HUDEP-2 (cell line): ENCODE measurements around the gene FLRT2.
A peak's percentile ranks its signal among the peaks of the same experiment; 100 is the strongest.

ENCODE experiments used
- DNase-seq, 76 experiments: peaks; one replicate each; lab custom pipeline; 2025; ENCODE audit not compliant: unreplicated experiment in 76 of 76; lab: John Stamatoyannopoulos, UW

The FLRT2 gene

DNA sequence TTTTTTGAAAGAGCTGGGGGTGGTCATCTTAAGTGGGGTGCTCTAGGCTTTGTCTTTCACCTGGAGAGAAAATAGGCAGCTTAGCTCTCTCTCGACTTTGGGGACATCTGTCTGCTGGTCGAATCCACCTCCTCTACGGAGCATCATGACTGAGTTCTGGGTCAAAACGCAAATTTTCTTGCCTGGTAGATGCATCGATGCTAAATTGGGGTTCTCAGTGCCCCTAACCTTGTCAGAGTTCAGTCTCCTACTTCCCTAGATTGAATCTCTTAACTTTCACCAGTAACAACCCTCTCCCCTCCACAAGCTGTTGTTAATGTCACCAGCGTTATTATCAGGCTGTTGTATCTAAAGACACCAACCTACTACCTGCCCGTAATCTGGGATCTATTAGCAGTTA lies 682 bp downstream of the FLRT2 start:
- DNase-seq: no peak

DNA sequence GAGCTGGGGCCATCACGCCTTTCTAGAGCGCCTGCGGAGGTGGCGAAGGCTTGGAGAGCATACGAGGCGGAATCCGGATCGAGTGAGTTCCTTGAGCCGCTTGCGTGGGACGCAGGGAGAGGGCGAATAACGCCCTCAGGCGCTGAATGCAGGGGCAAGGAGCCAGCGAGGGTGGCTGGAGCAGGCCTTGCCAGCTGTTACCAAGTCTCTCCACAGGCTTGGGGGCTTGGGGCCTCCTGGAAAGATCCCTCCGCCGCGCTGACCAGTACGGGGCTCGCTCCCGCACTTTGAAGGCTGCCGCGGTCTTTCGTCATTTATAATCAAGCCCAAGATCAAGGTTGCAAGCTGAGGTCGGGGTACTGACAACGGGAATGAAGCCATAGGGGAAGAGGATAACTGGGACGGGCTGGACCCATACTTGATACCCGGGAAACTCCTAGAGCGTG lies 1.2 kb downstream of the FLRT2 start:
- peak in 5 of 76 experiments; percentile 4 to 17 (median 12) for DNase-seq

DNA sequence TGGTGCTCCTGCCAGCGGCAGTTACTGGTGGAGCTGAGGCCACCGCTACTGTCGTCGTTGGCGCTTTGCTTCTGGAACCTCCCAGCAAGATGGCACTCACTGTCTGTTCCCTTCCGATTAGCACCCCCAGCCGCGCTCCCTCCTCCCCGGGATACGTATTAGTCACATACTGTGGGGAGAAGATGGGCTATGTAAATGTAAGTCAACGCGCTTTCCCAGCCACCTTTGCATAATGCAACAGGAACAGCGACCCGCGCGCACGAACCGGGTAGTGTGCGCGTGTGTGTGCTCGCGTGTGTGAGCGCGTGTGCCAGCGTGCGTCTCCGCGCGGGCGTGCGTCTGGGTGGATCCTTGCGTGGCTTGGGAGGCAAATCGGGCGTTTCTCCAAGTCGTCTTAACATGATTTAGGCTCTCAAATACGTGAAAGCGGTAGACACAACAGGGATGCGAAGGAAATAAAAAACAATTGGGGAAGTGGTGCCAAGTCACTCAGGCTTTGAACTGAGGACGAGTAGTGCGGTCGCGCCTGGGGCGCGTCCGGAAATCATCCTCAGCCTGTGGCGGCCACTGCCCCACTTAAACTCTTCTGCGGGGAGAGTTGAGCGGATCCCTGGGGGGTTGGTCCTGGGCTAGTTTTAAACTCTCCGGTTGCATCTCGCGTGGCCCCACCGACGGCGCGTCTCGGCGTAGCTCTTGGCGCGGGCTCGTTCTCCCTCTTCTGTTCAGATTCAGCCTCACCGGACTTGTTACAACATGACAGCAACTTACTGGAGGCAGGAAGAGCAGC lies 1.8 kb downstream of the FLRT2 start:
- peak in 19 of 76 experiments; percentile 2 to 45 (median 24) for DNase-seq

DNA sequence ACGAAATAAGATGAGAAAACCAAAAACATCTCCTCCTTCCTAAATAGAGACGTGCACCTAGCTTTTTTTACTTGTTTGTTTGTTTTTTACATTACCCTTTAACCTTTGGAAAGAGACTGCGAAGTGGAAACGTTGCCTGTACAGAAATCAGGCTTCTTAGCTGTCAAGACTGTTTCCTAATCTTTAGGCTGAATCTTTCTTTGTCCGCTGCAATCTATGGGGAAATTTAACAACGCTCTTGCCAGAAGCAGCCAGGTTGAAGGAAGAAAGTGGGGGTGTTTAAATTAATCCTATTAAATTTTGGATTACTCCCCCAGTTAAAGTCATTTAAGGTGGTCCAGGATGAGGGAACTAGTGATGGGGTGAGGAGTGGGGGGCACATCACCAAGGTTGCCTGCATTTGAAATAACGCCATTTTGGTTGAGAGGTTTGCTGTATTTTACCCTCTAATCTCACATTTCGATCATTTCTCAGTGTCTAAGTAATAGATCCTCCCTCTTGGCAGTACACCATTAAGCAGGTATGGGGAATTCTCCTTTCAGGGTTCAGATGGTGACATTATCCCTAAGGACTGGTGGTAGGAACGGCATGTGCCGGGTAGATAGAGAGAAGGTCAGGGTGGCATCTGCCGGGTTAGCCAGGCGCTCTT lies 2.6 kb downstream of the FLRT2 start:
- DNase-seq: no peak

DNA sequence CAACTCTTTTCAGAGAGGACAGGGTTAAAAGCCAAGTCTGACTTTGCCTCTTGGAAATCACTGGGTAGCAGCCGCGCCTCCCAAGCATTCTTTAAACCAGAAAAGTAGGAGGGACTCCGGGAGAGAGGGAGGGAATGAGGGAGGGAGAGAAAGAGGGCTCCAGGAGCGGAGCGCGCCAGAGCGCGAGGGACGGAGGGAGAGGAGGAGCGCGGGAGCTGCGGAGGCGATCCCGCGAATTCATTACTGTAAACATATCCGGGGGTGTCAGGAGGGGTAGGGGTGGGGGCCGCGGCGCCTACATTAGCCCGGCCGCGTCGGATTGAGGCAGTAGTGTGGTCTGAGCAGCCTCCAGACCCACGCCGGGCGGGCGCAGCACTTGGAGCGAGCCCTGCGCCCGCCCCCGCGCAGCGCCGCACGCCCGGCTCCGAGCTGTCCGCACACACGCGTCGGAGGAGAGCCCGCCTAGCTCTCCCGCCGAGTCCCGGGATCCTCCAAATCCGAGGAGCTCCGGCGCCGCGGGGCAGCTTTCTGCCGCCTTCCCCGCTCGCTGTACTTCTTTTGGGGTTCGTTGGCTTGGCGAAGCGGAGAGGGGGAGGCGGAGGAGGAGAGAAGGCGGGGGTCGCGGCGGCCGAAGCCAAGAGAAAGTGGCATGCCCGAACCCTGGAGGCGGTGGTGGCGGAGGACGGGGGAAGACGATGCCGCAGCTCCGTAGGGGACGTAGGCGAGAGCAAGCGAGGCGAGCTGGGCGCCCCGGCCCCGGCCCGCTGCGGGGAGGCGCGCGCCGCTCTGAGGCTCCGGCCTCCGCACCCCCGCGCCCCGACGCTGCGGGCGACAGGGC lies 3.3 kb downstream of the FLRT2 start:
- DNase-seq: peak in 1 of 76 experiments; percentile 1

DNA sequence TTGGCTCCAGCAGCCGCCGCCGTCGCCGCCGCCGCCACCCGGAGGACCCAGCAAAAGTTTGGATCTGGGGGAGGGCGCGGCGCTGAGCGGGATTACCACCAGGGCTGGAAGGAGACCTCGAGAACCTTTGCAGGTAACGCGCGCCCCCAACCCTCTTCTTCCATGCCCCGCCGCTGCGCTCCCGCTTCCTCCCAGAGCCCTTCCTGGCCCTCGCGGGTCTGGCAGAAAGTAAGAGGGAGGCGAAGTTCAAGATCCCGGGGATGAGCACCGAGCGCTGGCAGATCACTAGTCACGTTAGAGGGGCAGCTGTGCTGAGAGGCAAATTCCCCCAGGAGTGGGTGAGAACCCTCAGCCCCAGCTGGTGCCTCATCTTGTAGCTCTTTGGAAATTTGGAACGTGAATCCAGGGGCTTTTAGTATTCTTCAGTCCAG lies 3.9 kb downstream of the FLRT2 start:
- DNase-seq: no peak

DNA sequence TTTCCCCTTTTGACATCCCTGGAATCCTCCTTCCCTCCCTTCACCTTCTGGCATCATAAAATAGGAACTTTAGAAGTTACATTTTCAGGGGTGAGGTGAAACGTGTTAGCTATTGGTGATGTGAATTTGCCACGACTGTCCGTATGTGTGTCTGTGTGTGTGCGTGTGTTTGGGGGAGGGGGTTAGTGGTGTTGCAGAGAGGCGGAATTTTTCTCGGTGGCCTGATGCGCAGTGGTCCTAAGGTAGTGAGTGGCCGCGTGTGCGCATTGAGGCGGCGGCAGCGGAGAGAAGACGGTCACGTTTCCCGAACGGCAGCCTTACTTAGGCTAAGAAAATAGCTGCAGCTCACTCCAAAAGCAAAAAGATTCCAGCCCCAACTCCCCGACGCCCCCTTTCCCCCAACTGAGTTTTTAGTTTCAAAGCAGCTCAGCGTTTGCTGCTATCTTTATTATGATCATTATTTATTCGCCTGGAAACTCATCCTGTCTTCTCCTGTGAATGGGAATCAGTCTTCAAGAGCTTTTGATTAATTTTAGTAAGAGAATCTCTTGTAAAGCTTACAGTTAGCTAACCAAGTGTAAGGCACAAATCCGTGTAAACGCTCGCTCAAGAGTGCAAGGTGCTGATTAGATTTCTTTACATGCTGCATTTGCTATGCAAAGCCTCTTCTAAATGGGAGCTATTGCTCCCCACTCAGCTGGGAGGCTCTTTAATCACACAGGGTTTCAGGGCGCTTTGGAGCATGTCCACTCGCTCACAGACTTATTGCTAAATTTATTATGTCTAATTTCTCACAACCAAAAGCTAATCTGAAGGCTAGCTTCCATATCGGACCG lies 4.7 kb downstream of the FLRT2 start:
- no peak for DNase-seq

DNA sequence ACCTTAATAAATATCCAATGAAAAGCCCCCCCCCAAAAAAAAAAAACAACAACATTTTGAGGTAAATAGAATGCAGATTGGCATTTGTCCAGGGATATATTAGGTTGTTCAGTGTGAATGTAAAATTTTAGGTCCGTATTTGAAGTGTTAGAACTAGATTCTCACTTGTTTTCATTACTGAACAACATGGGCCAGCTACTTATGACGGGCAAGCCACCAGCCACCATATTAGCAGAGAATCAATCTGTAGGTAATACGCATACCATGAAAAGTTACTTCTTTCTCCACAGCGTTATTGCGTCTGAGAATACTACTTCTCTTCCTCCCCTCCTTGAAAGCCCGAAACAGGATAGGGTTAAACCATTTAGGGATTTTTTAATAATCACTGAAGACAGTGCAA lies 5.4 kb downstream of the FLRT2 start:
- no peak for DNase-seq

DNA sequence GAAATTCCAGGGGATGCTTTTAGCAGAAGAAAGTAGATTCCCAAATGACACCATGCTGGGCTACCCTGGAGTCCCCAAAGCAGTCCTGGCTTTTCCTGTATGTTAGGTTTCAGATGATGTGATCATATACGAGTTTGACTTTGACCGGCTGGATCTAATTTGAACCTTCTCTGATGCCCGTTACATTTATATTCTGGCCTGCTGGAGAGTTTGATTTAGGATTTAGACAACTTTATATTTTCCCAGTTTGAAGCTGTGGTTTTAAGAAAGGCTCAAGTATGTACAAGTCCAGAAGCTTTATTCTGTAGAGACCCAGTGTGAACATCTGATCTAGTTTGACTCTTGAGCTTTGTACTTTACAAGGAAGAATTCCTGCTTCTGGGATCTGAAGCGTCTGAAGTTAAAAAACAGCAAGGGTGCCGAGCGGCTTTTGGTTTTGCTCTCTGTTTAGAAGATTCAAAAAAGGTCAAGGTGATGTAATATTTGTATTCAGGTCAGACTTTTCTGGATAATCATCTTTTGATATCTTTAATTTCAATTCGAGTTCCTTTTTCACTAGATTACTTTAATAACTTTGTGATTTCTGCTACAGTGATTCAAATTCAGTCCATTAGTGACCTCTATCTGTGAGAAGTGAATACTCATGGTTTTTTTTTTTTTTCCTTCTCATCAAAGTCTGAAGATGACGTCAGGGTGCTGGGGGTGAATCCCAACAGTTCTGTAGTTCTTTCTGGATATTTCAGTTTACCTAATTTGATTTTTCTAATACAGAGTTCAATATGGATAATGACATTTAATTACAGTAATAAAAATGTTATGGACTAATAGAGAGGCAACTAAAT lies 6.3 kb downstream of the FLRT2 start:
- DNase-seq: peak in 1 of 76 experiments; percentile 13

DNA sequence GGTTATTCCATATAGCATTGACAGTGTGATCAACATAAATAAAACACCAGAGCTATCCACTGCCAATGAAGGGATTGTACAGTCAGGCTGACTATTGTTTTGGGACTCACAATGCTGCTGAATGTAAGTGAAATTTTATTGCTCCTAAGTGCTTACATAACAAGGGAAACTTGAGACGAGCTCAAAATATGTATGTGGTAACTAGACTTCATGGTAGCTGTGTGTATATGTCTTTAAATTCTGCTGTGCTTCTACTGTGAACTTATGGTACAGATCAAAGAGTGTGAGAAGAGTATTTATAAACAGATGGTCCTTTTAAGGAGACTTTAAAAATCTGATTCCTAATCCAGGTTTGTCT lies 6.9 kb downstream of the FLRT2 start:
- DNase-seq: no peak

DNA sequence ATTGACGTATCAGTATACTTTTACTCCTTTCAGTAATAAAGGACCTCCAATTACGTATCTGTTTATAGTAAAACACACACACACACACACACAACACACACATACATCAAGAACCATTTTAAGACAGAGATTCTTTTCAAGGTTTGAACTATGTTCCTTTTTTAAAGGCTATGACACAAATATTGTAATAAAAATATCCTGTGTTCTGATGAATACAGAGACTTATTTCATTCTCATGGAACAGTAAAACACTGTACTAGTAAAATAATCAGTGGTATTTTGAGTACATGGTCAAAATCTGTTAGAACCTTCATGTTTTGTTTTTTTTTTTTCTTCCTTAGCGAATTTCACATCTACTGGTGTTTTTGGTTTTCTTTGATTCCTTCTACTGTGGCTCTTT lies 7.6 kb downstream of the FLRT2 start:
- no peak for DNase-seq

DNA sequence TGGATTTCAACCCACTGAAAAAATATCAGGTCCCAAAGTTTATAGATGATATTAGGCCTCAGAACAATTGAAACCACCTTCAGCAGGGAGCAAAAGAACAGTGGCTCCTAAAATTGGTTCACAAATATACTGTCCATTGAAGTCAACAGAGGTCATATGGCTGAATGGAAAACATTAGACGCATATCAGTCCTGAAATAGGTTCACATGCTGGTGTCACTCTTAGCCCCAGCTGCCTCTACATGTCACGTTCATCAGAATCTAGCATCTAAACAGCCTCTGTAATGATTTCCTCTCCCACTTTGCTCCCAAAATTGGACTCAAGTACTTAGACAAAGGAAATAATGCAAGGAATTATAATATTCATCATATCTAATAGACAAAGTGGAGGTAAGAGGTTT lies 8.7 kb downstream of the FLRT2 start:
- no peak for DNase-seq

DNA sequence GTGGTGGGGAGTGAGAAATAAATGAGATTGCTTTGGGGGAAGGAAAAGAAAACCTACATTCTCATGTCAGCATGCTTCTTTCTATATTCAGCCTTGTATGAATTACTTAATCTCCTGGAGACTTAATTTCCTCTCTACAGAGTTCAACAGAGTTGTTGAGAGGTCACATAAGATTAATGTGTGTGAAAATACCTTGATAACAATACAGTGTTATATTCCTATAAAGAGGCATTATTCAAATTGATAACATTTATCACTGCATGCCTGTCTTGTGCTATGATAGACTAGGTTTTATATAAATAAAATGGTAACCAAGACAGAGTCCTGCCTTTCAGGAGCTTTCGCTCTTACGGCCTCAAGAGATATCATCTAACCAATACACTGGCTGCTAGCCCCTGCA lies 9.6 kb downstream of the FLRT2 start:
- DNase-seq: no peak

DNA sequence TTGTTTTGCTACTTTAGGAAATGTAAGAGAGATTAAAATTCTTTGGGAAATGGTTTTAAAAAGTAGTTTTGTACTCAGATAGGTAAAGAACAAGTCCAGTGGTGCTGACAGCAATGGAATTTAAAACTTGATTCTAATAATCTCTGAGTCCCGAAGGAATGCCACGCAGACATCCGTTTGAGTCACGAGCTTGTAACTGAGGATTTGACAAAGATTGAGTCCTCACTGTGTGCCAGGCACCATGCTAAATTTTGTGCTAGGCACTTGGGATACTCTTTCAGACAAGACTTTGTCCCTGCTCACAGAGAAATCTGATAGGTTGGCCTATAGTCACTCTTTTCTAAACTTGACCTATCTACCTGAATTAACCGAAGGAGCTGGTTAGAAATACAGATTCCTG lies 12.7 kb downstream of the FLRT2 start:
- no peak for DNase-seq

DNA sequence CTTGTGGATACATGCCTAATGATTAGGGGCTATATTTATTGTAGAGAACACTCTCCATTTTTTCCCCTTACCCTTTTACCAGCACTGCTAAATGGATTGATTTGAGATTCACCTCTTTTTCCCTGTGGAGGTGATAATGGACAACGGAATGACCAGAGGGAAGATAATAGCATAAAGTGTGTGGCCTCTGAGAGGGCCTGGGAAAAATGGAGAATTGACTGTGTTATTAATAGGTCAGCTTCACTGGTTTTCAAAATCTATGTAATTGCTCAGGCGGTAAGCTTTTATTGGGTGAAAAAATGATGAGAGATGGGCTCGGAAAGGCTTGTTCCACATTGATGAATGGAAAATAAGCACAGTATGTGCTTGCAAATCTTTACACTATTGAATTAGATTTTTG lies 15.8 kb downstream of the FLRT2 start:
- no peak for DNase-seq

DNA sequence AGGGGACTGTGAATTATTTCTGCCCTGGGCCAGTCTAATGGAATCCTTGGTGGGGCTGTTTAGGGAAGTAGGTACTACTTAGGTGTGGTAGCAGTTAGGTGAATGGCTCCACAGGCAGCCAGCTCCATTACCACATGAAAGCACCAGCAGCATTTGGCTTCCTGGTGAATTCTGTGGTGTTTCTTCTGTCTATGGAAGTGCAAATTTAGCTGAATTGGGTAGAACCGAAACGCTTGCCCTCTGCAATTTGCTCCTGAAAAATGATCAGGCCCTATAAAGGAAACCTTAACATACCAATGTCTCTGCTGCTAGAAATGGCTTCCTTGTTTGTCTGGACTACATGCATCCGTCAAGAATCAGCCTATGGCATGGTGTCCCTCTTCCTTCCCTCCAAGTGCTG lies 16.4 kb downstream of the FLRT2 start:
- DNase-seq: no peak

DNA sequence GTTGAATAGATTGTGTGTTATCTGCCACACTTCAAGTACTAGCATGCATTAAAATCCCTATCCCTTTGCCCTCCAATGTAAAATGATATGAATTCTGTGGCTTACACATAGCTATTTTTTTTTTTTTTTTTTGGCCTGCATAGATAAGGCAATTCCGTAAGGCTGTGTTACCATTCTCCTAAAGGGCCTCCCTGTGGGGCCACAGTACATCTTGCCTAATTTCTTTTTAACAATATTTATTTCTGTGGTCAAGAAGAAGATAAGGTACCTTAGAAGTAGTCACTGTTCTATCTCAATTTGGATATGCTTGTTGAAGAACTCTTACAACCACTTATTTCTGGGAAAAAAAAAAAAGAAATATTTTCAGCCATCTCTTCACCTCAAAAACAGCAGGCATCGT lies 19.8 kb downstream of the FLRT2 start:
- no peak for DNase-seq

DNA sequence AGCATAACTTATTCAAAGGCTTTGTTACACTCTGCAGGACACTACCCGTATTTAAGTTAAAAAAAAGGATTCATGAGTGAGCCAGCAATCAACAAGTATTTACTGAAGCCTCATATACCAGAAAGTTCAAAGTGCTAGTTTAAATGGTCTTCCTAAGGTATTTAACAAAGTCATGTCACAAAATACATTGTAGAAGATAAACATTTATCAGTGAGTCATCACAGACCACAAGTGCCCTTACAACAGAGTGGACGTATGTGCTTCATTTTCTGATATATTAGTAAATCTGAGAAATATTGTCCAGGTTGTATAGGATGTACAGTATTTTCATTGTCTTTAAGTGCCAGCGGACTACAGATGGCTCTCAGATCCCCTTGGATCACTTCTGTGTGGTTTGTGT lies 24.2 kb downstream of the FLRT2 start:
- DNase-seq: no peak

DNA sequence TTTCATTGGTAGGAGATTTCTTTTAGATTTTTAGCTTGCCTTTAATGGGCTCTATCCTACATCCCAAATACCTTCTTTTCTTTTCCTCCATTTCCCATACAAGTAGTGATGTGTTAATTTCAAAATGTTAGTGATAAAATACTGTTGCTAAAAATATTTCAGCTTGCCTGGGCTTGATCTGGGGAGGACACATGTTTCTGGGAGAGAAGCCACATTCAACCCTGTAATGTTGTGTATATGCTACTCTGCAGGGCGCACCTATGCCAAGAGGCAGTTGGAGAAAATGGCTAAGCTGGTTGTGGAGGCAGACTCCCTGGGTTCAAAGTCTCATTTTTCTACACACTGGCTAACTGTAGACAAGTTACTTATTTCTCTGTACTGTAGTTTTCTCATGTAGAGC lies 26.3 kb downstream of the FLRT2 start:
- DNase-seq: no peak

DNA sequence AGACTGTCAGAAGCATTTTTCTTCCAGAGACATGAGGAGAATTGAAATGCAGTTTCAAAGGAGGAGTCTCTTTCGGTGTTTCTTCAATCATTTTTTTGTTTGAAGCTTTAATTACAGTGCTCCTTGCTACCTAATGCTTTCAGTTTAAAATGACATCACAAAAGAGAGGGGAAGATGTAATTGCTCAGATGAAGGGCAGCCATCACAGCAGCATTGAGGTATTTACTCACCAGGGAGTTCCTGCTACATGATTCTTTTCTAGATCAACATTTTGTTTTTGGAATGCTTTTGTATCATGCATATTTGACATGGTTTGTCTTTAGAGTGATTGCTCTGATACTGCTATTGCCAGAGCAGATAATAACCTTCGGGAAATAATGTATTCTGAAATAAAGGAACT lies 28.6 kb downstream of the FLRT2 start:
- DNase-seq: no peak
